ENCODE results near the gene SKIC2.
"Not testable (repeated sequence)": the region's sequence is repeated elsewhere in the genome, so short reads cannot be mapped to it uniquely, and the experiment has no call there.

GRCh38 chr6:31980998-31981397 is 22.0 kb downstream of the SKIC2 start:
- TF ChIP-seq POLR2A, POLR2AphosphoS5 (IDR thresholded peaks at IDR 0.05): not testable (repeated sequence)
- TF ChIP-seq, protein P1, sequence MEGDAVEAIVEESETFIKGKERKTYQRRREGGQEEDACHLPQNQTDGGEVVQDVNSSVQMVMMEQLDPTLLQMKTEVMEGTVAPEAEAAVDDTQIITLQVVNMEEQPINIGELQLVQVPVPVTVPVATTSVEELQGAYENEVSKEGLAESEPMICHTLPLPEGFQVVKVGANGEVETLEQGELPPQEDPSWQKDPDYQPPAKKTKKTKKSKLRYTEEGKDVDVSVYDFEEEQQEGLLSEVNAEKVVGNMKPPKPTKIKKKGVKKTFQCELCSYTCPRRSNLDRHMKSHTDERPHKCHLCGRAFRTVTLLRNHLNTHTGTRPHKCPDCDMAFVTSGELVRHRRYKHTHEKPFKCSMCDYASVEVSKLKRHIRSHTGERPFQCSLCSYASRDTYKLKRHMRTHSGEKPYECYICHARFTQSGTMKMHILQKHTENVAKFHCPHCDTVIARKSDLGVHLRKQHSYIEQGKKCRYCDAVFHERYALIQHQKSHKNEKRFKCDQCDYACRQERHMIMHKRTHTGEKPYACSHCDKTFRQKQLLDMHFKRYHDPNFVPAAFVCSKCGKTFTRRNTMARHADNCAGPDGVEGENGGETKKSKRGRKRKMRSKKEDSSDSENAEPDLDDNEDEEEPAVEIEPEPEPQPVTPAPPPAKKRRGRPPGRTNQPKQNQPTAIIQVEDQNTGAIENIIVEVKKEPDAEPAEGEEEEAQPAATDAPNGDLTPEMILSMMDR (IDR thresholded peaks at IDR 0.05), result not testable (repeated sequence)

Data from prostate gland (tissue), 2 donors.